Measurements from ENCODE around the gene IRF7.
A peak's percentile ranks its signal among the peaks of the same experiment; 100 is the strongest.

The IRF7 gene

GRCh38 chr11:579830-580601, 35.7 kb downstream of the IRF7 start:
- no peak for DNase-seq

- no peak for DNase-seq
Measured at GRCh38 chr11:578276-579035, 37.3 kb downstream of the IRF7 start.

- DNase-seq, result no peak
Measured at GRCh38 chr11:577611-577894, 38.2 kb downstream of the IRF7 start.

- DNase-seq, result no peak
Measured at GRCh38 chr11:576811-577610, 38.7 kb downstream of the IRF7 start.

DNA sequence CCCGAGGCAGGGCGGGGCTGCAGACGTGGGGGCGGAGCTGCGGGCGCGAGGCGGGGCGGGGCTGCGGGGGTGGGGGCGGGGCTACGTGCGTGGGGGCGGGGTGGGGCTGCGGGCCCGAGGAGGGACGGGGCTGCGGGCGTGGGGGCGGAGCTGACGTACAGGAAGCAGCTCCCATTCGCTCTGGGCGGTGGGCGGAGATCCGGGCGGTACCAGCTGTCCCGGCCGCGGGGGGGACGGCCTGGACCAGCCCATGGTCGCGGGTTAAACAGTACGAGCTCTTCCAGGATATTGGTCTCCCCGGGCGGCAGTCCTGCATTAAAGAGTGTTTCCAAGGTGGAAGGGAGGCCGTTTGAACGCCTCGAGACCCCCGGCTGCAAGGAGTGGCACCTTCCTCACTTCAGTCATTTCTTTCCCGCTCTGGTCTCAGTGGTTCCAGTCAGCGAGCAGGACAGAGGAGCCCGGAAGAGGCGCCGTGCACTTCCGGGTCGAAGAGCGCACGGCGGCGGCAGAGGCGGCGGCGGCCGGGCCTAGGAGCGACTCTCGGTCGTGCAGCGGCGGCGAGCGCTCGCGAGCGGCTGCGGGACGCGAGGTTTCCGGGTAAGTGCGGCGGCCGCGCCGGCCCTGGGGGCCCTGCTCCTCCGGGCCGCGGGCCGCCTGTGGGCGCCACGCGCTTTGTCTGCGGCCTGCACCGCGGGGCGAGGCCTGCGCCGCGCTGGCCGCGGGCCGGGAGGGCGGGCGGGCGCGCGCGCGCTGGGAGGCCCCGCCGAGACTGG, 39.6 kb downstream of the IRF7 start, which contains the start of gene PHRF1:
Gene PHRF1 (plus strand): TSS at position 475 of the 773 bp plus-strand sequence. CDS start 5,043 bp downstream, outside the sequence.
- peak; percentile 97 for DNase-seq

GRCh38 chr11:575313-575995, 40.3 kb downstream of the IRF7 start:
- no peak for DNase-seq

DNA sequence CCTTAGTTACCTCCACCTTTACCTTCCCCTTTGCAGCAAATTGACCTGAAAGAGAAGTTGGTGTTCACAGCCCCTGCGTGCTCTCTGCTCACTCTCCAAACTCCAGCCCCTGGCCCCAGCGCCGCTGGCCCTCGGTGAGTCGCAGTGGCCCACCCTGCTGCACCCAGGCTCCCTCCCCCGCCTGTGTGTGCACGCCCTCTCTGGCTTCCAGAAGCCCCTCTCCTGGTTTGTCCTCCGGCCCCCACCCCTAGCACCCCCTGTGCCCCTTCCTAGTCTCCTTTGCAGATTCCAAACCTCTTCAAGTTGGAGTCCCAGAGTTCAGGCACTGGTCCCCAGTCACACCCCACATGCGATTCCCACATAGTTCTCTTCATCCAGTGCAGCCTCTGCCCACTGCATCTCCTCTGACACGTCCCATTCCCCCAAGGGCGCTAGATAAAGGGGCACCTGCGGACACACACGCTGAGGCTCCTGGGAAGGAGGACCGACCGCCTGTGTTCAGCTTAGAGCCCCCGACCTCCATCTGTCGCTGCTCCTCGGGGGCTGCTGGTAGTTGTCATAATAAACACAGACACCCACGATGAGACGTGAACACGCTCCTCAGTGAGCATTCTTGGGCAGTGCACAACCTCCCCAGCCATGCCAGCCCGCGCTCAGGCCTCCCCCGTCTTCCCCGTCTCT, 41.0 kb downstream of the IRF7 start:
- DNase-seq, result peak; percentile 39

DNA sequence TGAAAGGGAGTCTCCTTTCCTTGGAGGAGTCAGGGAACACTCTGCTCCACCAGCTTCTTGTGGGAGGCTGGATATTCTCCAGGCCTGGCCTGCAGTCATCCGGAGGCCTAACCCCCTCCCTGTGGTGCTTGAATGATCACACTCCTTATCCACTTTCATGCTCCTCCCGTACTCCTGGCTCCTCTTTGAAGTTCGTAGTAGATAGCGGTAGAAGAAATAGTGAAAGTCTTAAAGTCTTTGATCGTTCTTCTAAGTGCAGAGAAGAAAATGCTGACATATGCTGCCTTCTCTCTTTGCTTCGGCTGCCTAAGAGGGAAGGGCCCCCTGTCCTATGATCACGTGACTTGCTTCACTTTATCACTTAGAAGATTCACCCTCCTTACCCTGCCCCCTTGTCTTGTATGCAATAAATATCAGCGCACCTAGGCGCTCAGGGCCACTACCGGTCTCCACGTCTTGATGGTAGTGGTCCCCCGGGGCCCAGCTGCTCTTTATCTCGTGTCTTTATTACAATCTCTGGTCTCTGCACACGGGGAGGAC, 41.6 kb downstream of the IRF7 start:
- peak; percentile 29 for DNase-seq

DNA sequence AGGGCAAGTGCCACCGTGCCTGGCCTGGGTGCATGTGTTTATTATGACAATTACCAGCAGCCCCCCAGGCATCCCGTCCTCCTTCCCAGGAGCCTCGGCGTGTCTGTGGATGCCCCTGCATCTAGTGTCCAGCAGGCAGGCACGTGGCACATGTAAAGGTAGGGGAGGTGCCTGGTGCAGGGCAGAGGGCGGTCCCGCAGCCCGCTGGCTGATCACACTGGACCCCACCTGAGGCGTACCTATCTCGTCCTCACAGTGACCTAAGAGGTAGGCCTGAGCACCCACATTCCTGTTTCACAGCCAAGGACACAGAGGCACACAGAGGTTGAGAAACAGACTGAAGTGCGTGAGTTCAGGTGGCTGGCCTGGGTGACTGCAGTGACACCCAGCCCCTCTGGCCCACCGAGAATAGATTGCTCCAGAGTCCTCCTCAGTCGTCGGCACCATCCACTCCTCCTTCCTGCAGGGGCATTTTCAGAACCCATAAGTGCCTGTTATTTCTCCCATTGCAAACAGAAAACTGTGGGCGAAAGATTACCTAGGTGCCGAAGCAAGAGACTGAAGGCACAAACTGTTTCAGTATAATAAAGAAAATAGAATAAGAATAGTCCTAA, 42.5 kb downstream of the IRF7 start:
- DNase-seq, result no peak

- no peak for DNase-seq
Measured at GRCh38 chr11:571802-572185, 44.0 kb downstream of the IRF7 start.

GRCh38 chr11:569158-569885, 46.4 kb downstream of the IRF7 start:
- DNase-seq, result no peak

DNA sequence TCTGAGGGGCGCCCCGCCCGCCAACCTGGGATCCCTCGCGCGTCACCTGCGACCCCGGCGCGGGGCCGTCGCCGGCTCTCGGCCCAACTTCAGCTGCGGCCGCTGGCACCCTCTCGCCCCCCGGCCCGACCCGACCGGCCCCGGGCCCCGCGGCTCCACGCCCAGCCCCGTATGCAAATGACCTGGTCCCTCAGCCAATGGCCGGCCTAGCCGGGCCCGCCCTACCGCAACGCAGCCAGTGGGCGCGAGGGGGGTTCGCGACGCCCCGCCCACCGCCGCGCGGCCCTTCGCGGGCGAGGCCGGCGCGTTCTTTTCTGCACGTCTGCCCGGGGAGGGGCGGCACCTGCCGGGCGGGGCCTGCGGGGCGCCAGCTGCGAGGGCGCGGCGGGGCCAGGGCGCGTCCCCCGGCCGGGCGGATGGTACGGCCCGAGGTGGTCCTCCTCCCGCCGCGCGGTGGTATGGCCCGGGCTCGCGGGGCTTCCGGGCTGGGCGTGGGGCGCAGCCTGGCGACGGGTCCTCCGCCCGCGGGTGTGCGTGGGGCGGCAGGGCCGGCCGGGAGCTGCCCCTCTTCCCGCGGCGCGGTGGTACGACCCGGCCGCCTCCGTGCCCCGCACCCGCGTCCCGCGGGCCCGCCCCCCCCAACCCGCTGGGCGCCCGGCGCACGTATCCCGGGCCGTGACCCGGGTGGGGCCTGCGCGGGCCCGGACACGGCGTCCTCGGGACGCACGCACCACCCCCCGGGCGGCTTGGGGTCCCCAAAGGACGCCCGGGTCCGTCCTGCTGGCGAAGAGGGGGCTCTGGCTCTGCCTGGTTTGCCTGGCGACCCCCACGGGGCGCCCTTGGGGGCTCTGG, 47.2 kb downstream of the IRF7 start:
- DNase-seq, result peak; percentile 94

DNA sequence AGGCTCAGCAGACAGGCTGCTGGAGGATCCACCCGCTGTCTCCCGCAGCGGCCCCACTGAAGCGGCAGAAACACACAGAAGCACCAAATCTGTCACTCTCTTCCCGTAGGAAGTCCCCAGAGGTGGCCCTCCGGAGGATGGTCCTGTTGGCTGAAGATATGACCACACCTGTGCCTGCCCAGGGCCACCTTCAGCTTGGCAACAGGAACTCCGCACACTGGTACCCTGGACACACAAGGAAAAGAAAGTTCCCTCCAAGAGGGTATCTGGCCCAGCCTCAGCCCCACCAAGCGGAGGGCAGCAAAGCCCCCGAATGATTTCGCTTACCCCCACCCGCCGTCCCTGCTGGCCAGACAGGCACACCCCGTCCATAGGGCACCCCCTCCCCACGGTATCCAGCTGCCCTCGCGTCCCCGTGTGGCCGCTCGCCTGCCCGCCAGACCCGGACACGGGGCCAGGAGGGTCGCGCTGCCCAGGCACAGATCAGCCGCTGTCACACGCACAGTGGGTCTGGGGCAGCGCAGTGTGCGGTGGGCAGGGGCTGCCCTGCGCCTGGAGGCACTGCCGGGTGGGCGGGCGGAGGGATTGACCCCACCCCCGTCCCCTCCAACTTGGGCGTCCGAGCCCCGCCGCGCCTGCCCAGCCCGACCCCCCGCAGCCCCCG, 48.0 kb downstream of the IRF7 start:
- no peak for DNase-seq

DNA sequence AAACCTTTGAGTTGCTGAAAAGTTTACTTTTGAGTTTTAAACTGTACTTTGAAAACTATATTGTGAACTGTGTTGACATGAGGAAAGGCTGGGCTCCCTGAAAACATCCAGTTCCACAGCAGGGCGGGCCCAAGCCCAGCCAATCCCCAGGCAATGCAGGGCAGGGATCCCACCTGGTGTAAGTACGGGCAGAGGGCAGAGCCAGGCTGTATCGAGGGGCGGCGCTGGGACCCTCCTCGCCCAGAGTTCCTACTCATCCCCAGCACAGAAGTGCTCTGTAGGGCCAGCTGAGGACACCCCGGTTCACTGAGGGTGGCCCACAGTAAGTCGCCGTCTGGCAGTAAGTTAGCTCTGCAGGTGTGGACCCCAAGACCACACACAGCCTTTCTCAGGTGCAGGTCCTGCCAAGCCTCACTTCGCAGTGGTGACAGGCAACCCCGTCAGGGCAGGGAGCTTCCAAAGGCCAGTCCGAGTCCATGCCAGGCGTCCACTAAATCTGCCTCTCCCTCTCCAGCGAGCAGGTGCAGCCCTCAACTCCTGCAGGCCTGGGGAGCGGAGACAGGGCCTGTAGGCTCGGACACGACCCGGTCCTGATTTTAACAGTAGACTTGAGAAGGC, 48.6 kb downstream of the IRF7 start:
- DNase-seq, result no peak

- no peak for DNase-seq
Measured at GRCh38 chr11:565921-566509, 49.7 kb downstream of the IRF7 start.

- no peak for DNase-seq
Measured at GRCh38 chr11:563812-564578, 51.8 kb downstream of the IRF7 start.
